Stimulated activated CD8-positive, alpha-beta memory T cell treated with anti-CD3 and anti-CD28 coated beads, Interleukin-12 subunit alpha, Interleukin-12 subunit beta, amount 100 ng/mL, for 24 hours (primary cell): Measurements from ENCODE around the gene NFS1.
A peak's percentile ranks its signal among the peaks of the same experiment; 100 is the strongest.
"Not testable (repeated sequence)": the region's sequence is repeated elsewhere in the genome, so short reads cannot be mapped to it uniquely, and the experiment has no call there.

Experiments used
- DNase-seq: peaks from one replicate; pipeline ENCODE4 v3.0.0-alpha.2; 2020; ENCODE audit errors: extremely low read depth

Gene NFS1

GRCh38 chr20:35699127-35699956 lies at the start of gene NFS1, which contains the start of gene ROMO1:
TSS of gene NFS1 (minus strand) at chr20:35699352. CDS start at chr20:35699288, 64 bp downstream.
TSS of gene ROMO1 (plus strand) at chr20:35699405. CDS start at chr20:35699633, 228 bp downstream.
- DNase-seq: peak; percentile 67

DNA sequence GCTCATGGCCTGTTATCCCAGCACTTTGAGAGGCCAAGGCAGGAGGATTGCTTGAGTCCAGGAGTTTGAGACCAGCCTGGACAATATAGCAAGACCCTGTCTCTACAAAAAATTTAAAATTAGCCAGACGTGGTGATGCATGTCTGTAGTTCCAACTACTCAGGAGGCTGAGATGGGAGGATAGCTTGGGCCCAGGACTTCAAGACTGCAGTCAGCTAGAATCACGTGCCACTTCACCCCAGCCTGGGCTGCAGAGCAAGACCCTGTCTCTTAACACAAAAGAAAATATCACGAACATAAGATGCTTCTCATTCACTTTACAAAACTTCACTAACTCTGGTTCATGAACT lies 45.3 kb upstream of the NFS1 start:
- DNase-seq: not testable (repeated sequence)

- no peak for DNase-seq
Observed at GRCh38 chr20:35743693-35744491, 44.7 kb upstream of the NFS1 start.

DNA sequence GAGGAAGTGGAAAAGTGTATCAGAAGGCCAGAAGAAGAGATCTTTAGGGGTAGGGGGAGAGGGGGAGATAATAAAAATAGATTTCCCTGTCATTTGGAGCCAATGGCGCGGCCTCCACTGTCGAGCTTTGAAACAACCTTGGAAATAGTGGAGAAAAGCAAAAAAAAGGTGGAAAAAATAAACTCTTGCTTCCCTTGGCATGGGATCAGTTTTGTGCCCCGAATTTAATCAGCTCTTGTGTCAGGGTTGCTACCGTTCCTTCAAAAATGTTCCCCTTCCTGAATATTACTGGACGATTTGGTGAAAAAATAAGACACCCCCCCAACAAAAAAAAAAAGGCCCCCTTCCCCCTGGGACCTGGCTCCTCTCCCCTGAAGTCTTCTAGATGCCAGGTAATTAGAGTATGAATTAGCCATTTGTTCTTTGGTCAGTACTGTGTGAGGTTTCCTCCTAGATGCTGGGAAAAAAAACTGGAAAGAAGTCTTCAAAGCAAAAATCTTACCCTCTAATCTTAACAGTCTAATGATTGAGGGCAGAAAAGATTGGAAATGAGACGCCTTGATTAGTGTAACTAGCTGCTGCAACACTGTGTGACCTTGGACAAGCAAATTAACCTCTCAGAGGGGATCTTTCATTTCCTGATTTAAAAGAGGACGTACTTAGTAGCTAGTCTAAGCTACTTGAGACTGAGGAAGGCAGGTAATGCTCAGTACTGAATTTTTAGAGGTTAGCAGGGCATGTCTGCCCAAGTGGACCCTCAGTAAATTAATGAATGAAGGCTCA lies 43.8 kb upstream of the NFS1 start:
- no peak for DNase-seq

- DNase-seq: peak; percentile 95
Observed at GRCh38 chr20:35741892-35742740, 43.0 kb upstream of the NFS1 start, which contains the start of gene RBM39. TSS of gene RBM39 (minus strand) at chr20:35742260. CDS start at chr20:35740874, 1,386 bp downstream.

- DNase-seq: no peak
Observed at GRCh38 chr20:35739294-35740163, 40.4 kb upstream of the NFS1 start.

DNA sequence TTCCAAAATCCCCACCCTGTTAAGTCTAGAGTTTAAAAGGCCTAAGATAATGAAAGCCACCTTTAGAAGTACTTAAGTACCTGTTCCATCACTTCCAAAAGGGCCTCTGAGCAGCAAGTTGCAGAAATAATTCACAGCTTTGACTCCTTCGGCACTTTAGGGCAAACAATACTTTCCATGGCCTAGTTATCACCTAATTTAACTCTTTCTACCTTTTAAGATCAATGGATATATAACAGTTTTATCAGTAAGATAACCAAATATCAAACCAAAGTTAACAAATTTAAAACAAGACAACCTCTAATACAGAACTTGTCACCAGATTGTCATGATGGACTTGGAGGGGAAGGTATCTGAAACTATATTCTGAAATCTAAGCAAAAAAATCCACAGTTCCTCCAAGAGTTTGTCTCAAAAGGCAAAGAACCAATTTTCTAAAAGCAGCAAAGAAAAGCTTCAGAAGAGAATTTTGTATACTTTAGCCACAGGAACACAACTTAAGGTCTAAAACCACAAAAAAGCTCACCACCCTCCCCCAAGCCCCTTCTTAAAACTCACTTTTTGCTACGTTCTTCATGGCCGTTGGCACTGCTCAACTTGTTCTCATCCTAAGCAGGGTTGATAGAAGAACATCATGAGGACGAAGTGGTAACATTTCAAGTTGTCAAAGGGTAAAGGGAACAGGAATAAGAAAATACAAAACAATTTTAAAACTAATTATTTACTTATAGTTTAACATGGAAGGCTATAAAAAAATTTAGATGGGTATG lies 39.4 kb upstream of the NFS1 start:
- DNase-seq: no peak

GRCh38 chr20:35737865-35738333 lies 38.7 kb upstream of the NFS1 start:
- DNase-seq: no peak

DNA sequence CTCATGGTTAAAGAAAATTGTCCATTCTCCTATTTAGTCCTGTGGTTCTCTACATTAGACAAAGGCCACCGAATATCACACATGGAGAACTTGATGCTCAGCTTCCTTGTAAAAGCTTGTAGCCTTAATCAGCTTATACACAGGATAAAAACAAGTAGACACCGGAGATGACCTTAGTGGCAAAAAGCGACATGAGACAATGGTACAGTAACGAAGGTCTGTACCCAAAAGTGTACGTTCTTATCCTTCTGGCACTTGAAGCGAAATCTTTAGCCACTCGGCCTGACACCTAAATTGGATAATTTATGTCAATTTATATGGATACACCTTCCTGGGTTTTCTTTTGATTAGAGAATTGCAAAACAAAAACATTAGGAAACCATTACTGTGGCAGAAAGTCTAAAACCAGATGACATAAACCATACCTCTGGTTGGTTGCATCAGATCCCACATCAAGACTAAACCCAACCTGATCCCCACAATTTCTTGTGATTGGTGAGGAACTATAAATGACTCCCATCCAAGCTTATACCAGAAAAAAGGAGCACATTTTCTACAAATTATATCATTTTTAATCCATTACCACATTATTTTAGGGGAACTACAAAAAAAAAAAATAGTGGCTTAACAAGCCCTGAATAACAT lies 36.8 kb upstream of the NFS1 start:
- DNase-seq: no peak

DNA sequence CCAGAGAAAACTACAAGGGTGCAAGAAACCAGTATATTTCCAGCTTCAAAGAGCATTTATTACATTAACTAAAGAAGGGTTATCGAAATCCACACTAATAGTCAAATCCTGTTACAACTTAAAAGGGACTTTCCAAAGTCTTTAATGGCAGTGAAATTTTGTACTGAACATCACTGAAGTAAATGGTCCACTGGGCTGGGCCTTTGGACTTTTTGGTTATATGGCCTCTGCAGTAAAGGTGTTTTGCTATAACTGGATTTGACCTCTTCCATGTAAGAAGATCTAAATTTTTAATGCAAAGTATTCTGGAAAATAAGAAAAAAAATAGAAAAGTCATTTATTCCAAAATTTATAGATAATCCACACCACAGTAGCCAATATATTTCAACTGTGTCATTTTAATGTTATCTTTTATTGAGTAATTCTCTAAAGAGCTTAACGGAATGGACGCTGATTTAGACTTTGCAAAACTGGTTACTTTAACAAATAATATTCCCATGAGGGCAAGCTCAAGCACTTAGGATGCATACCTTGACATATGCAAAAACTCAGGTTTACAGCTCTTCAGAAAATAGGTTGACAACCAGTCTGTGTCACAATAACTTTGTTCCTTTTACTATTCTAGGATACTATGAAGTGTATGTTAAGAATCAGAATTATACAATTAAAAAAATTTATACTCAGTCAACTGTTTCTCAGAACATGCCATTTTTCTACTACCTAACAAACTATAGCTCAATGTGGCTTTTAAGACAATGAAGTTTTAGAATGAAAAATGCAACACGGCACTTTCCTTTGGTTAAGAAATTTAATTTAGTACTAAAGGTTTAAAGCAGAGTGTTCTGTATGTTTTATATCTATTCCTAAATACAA lies 35.9 kb upstream of the NFS1 start:
- no peak for DNase-seq

- DNase-seq: no peak
Observed at GRCh38 chr20:35734374-35734773, 35.2 kb upstream of the NFS1 start.

DNA sequence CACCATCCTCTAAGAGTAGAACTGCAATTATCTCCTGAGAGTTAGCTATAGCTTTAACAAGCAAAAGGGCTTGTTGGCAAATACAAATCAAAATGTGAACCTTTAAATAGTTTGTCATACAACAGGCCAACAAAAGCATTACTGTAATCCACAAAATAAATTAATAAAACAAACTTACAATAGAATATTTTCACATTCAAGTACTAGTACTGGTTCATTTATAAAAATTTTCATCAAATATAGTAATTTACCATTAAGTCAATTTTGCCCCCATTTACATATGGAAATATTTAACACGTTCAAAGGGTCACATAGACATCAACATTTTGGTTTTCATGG lies 33.5 kb upstream of the NFS1 start:
- DNase-seq: no peak

GRCh38 chr20:35731862-35732643 lies 32.9 kb upstream of the NFS1 start:
- DNase-seq: no peak

DNA sequence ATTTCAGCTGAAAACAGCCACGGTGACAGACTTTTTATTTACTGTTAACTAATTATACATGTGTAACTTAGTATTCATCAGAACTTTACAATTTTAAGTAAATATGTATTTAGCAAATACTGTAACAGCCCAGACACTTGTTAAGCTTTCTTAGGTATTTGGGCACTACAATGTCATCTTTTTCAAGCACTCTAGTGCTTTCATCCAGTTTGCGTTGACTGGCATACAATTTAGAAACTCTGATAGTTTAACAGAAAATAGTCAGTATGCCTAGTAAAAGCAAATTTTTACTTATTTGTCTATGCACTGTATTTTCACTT lies 32.3 kb upstream of the NFS1 start:
- no peak for DNase-seq

DNA sequence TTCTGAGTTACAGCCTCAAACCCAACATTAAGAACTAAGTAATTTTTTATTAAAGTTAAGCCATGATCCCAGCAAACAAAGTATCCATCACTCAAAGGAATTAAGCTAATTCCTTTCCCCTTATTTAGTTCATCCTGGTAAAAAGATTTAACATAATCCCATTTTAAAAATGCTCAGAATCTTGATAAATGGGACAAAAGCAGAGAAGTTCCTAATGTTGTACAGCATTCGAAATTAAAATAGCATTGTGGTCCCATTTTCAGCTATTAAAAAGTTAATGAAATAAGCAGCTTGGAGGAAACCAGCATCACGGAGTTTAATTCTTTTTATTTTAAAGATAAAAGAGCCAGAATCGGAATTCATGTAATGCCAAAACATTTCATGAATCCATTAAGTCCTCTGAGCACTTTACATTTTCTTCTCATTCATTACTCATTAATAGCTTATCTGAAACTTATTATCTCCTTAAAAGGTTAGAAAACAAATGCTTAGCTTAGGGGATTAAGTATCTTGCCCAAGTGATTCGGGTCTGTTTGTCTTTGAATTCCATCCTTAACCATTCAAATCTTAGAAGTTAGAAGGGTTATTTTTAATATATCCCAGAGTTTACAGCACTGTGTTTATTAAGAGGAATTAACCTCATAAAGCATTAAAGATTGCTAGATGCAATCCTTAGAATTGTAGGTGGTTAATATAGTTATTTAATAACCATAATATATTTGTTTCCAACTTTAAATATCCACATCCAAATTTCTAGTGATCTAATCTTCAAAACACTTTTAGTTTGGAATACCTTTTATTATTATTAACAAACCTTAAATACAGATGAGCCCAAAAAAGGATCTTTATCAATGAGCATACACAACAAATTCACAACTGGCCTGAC lies 31.7 kb upstream of the NFS1 start:
- no peak for DNase-seq
